Activated naive CD4-positive, alpha-beta T cell treated with anti-CD3 and anti-CD28 coated beads, Interleukin-2, amount 10 ng/mL, durations not matched to agents 7 days and 5 days (primary cell): ENCODE results near the gene ELN.
A peak's percentile ranks its signal among the peaks of the same experiment; 100 is the strongest.
"Not testable (repeated sequence)": the region's sequence is repeated elsewhere in the genome, so short reads cannot be mapped to it uniquely, and the experiment has no call there.

Source experiments
- CTCF ChIA-PET: fragments of 350-600 bp; sonication (Branson Sonifier 250); formaldehyde crosslinking; loops from one replicate; lab custom pipeline; 2021; ENCODE audit warnings: antibody characterized with exemption; lab: Charles Lee
- DNase-seq: peaks from one replicate; pipeline ENCODE4 v3.0.0-alpha.2; 2020
- H3K27ac Mint-ChIP-seq: one replicate; pipeline ENCODE4 v1.8.0; 2021; ENCODE audit warnings: mild to moderate bottlenecking, moderate library complexity, mixed read lengths
- H3K27me3 Mint-ChIP-seq: one replicate; pipeline ENCODE4 v1.8.0; 2021; ENCODE audit warnings: mild to moderate bottlenecking, mixed read lengths
- H3K36me3 Mint-ChIP-seq: one replicate; pipeline ENCODE4 v1.8.0; 2021; ENCODE audit warnings: mixed read lengths
- H3K4me1 Mint-ChIP-seq: one replicate; pipeline ENCODE4 v1.8.0; 2021; ENCODE audit warnings: mixed read lengths
- H3K4me3 Mint-ChIP-seq: one replicate; pipeline ENCODE4 v1.8.0; 2021; ENCODE audit warnings: mild to moderate bottlenecking, moderate library complexity, mixed read lengths
- H3K9me3 Mint-ChIP-seq: one replicate; pipeline ENCODE4 v1.8.0; 2021; ENCODE audit warnings: mixed read lengths

Gene ELN

DNA sequence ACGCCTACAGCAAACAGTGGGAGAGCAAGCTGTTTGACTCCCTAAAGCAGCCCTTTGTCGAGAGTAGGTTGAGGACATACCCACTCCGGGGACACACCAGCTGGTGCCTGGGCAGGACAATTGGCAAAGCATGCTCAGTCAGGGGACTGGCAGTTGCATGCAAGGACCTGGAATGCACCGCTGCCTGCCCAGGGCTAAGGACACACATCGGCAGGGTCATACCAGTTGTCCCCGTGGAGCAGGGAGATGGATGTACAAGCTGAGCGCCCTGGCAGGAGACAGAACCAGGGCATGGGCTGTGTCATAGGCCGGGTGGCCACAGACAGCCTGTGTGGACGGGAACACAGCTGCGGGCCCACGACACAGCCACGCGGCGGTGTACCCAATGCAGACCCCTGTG lies 18.3 kb upstream of the ELN start:
- H3K27ac Mint-ChIP-seq, result no peak overlapping the region
- DNase-seq, result no peak
- CTCF ChIA-PET, result no interaction called here
- H3K27me3 Mint-ChIP-seq, result peaks cover 23% of the 10 kb centered on the region
- H3K36me3 Mint-ChIP-seq, result no peaks in the 10 kb centered on the region
- no peak overlapping the region for H3K4me3 Mint-ChIP-seq
- H3K9me3 Mint-ChIP-seq, result no peaks in the 10 kb centered on the region
- no peaks in the 10 kb centered on the region for H3K4me1 Mint-ChIP-seq

- no peak for DNase-seq
- CTCF ChIA-PET, result interaction anchor here (1.9 kb wide), 1 partner anchor 16 kb away, joined by 9 read pairs; no protein-coding TSS in a partner anchor
- Mint-ChIP-seq H3K27me3 (peaks cover 23% of the 10 kb centered on the region), H3K4me3 (no peak overlapping the region), H3K36me3 (no peaks in the 10 kb centered on the region), H3K9me3 (no peaks in the 10 kb centered on the region), H3K4me1 (no peaks in the 10 kb centered on the region), H3K27ac (no peak overlapping the region)
Observed at GRCh38 chr7:74010407-74010806, 17.6 kb upstream of the ELN start.

DNA sequence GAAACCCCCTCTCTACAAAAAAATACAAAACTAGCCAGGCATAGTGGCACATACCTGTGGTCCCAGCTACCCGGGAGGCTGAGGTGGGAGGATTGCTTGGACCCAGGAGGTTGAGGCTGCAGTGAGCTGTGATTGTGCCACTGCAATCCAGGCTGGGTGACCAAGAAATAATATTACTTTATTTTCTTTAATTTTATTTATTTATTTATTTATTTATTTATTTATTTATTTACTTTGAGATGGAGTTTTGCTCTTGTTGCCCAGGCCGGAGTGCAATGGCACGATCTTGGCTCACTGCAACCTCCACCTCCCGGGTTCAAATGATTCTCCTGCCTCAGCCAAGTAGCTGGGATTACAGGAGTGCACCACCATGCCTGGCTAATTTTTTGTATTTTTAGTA lies 16.6 kb upstream of the ELN start:
- CTCF ChIA-PET, result interaction anchor here (1.9 kb wide), 1 partner anchor 15 kb away, joined by 9 read pairs; no protein-coding TSS in a partner anchor

DNA sequence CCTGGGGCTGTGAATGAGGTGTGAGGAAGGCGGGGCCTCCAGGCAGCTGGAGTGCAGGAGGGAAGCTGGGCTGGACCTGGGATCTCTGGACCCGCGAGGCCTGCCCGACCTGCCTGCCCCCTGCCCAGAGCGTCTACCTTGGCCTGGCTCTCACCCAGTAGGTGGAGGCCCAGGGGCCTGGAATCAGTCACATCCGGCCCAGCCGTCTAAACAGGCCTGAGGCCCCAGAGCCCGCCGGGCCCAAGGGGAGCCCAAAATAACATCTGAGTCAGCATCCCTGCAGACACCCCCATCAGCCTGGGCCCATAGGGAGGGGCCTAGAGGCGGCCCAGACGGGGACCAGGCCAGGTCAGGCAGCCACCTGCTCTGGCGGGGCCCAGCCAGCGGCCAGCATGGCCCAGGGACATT lies 15.1 kb upstream of the ELN start:
- Mint-ChIP-seq H3K4me3 (no peak overlapping the region), H3K4me1 (no peaks in the 10 kb centered on the region), H3K9me3 (no peaks in the 10 kb centered on the region), H3K27ac (no peak overlapping the region), H3K36me3 (no peaks in the 10 kb centered on the region), H3K27me3 (peaks cover 9% of the 10 kb centered on the region)
- CTCF ChIA-PET, result no interaction called here
- DNase-seq, result no peak

More for the DNA sequence above, 16.6 kb upstream of the ELN start:
- not testable (repeated sequence) for H3K36me3 Mint-ChIP-seq, H3K4me1 Mint-ChIP-seq, H3K4me3 Mint-ChIP-seq, DNase-seq, H3K9me3 Mint-ChIP-seq, H3K27ac Mint-ChIP-seq
- H3K27me3 Mint-ChIP-seq, result peaks cover 20% of the 10 kb centered on the region

GRCh38 chr7:74013539-74014272 lies 14.3 kb upstream of the ELN start:
- Mint-ChIP-seq H3K4me3 (no peak overlapping the region), H3K4me1 (no peaks in the 10 kb centered on the region), H3K9me3 (no peaks in the 10 kb centered on the region), H3K36me3 (no peaks in the 10 kb centered on the region), H3K27ac (no peak overlapping the region), H3K27me3 (peaks cover 8% of the 10 kb centered on the region)
- no peak for DNase-seq
- CTCF ChIA-PET, result interaction anchor here (2.8 kb wide), 1 partner anchor 13 kb away, joined by 11 read pairs; no protein-coding TSS in a partner anchor

DNA sequence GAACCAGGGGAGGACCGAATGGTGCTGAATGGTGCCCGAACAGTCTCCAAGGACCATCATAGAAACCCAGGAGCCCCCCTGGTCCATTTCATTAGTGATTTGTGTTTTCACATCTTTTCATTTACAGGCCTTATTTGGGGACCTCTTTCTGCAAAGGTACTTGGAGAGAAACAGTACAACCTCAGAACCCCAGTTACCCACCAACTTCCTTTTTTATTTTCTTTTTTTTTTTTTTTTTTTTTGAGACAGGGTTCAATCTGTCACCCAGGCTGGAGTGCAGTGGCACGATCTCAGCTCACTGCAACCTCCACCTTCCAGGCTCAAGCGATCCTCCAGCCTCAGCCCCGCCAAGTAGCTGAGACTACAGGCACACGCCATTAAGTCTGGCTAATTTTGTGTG lies 13.0 kb upstream of the ELN start:
- CTCF ChIA-PET, result interaction anchor here (2.8 kb wide), 1 partner anchor 11 kb away, joined by 11 read pairs; no protein-coding TSS in a partner anchor
- Mint-ChIP-seq H3K4me3 (no peak overlapping the region), H3K9me3 (no peaks in the 10 kb centered on the region)

DNA sequence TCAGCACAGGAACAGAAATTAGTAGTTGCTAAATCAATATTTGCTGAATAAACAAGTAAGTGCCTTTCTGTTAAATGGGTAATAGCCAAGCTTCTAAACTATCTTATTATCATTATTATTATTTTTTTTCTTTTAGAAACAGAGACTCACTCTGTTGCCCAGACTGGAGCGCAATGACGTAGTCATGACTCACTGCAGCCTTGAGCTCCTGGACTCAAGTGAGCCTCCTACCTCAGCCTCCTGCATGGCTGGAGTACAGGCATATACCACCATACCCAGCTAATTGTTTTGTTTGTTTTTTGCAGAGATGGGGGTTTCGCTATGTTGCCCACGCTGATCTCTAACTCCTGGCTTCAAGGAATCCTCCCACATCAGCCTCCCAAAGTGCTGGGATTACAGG lies 12.3 kb upstream of the ELN start:
- no peak overlapping the region for H3K27ac Mint-ChIP-seq
- no peaks in the 10 kb centered on the region for H3K36me3 Mint-ChIP-seq
- H3K4me1 Mint-ChIP-seq, result no peaks in the 10 kb centered on the region
- peaks cover 8% of the 10 kb centered on the region for H3K27me3 Mint-ChIP-seq
- no peak overlapping the region for H3K4me3 Mint-ChIP-seq
- no peaks in the 10 kb centered on the region for H3K9me3 Mint-ChIP-seq
- CTCF ChIA-PET, result interaction anchor here (2.8 kb wide), 1 partner anchor 11 kb away, joined by 11 read pairs; no protein-coding TSS in a partner anchor
- DNase-seq, result no peak

More for the DNA sequence above, 13.0 kb upstream of the ELN start:
- Mint-ChIP-seq H3K27ac (no peak overlapping the region), H3K36me3 (no peaks in the 10 kb centered on the region), H3K27me3 (peaks cover 8% of the 10 kb centered on the region), H3K4me1 (no peaks in the 10 kb centered on the region)
- no peak for DNase-seq

DNA sequence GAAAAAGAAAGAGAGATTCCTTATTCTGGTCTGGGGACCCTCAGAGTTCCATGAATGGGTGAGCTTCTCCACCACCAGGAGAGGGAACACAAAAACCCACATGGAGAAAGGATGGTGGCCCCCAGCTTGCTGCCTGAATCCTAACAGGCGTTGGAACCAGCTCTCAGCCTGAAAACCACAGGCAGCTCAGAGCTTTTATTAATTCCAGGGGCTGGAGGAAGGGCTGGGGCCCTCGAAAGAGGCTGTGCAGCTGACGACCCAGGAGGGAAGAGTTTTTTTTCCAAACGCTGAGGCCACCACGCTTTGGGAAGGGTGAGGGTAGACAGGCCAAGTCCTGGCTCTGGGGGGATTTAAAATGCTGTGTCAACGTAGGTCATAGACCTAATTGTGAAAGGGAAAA lies 10.8 kb upstream of the ELN start:
- Mint-ChIP-seq H3K36me3 (no peaks in the 10 kb centered on the region), H3K4me3 (no peak overlapping the region), H3K27ac (no peak overlapping the region), H3K9me3 (no peaks in the 10 kb centered on the region), H3K27me3 (peaks cover 8% of the 10 kb centered on the region), H3K4me1 (no peaks in the 10 kb centered on the region)
- CTCF ChIA-PET, result interaction anchor here (1.4 kb wide), 1 partner anchor 10 kb away, joined by 5 read pairs; no protein-coding TSS in a partner anchor
- DNase-seq, result no peak

DNA sequence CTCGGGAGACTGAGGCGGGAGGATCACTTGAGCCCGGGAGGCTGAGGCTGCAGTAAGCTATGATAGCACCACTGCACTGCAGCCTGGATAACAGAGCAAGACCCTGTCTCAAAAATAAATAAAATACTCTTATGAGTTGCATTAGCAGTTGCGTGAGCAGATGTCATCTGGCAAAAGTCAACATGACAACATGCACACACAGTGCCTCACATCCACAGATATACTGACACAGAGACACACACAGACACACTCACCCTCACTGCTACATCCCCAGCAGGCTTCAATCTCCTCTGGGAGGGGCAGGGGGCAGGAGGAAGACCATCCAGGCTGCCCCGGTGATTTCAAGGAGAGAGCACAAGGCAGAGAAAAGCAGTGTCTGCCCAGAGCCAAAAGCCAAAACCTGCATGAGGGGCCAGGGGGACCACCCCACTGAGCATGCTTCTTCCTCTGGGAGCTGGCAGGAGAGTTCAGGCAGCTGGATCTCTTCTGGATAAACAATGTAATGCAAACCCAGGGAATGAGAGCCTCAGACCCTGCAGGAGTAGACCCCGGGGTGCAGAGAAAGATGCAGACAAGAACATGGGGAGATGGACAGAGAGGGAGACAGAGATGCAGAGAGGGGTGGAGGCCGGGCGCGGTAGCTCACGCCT lies 9.6 kb upstream of the ELN start:
- no peaks in the 10 kb centered on the region for H3K36me3 Mint-ChIP-seq
- DNase-seq, result no peak
- H3K4me3 Mint-ChIP-seq, result no peak overlapping the region
- no peaks in the 10 kb centered on the region for H3K4me1 Mint-ChIP-seq
- H3K27me3 Mint-ChIP-seq, result peaks cover 8% of the 10 kb centered on the region
- no peaks in the 10 kb centered on the region for H3K9me3 Mint-ChIP-seq
- CTCF ChIA-PET, result interaction anchor here (1.4 kb wide), 1 partner anchor 8 kb away, joined by 5 read pairs; no protein-coding TSS in a partner anchor
- no peak overlapping the region for H3K27ac Mint-ChIP-seq

- Mint-ChIP-seq H3K4me1 (no peaks in the 10 kb centered on the region), H3K9me3 (no peaks in the 10 kb centered on the region), H3K36me3 (no peaks in the 10 kb centered on the region), H3K27me3 (peaks cover 15% of the 10 kb centered on the region), H3K4me3 (no peak overlapping the region), H3K27ac (no peak overlapping the region)
- DNase-seq, result no peak
- CTCF ChIA-PET, result no interaction called here
Observed at GRCh38 chr7:74019149-74019548, 8.8 kb upstream of the ELN start.

DNA sequence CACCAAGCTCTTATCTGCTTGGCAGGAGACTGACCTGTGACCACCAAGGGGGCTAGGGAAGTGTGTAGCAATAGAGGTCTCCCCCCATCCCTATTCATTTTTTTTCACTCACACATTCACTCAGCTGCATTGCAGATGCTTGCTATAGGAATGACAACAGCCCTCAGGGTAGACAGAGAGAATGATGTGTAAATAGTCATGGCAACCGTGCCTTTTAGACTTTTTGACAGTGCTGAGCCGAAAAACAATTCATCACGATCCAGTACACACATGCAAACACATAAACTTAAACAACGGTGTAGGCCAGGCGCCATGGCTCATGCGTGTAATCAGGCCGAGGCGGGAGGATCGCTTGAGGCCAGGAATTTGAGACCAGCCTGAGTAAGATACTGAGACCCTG lies 7.6 kb upstream of the ELN start:
- no peak for DNase-seq
- no peak overlapping the region for H3K4me3 Mint-ChIP-seq
- no peak overlapping the region for H3K27ac Mint-ChIP-seq
- no peaks in the 10 kb centered on the region for H3K4me1 Mint-ChIP-seq
- H3K36me3 Mint-ChIP-seq, result no peaks in the 10 kb centered on the region
- CTCF ChIA-PET, result no interaction called here
- peaks cover 27% of the 10 kb centered on the region for H3K27me3 Mint-ChIP-seq
- H3K9me3 Mint-ChIP-seq, result no peaks in the 10 kb centered on the region

GRCh38 chr7:74021546-74022320 lies 6.2 kb upstream of the ELN start:
- Mint-ChIP-seq H3K4me3 (no peak overlapping the region), H3K27ac (peak overlapping the region; percentile 52), H3K4me1 (no peaks in the 10 kb centered on the region), H3K36me3 (no peaks in the 10 kb centered on the region), H3K9me3 (no peaks in the 10 kb centered on the region), H3K27me3 (peaks cover 37% of the 10 kb centered on the region)
- CTCF ChIA-PET, result interaction anchor here (1.4 kb wide), 1 partner anchor 380 kb away, joined by 4 read pairs; no protein-coding TSS in a partner anchor
- no peak for DNase-seq

GRCh38 chr7:74022507-74022906 lies 5.5 kb upstream of the ELN start:
- no peak for DNase-seq
- no peaks in the 10 kb centered on the region for H3K4me1 Mint-ChIP-seq
- H3K36me3 Mint-ChIP-seq, result no peaks in the 10 kb centered on the region
- peaks cover 44% of the 10 kb centered on the region for H3K27me3 Mint-ChIP-seq
- no peak overlapping the region for H3K27ac Mint-ChIP-seq
- CTCF ChIA-PET, result no interaction called here
- no peak overlapping the region for H3K4me3 Mint-ChIP-seq
- H3K9me3 Mint-ChIP-seq, result no peaks in the 10 kb centered on the region

DNA sequence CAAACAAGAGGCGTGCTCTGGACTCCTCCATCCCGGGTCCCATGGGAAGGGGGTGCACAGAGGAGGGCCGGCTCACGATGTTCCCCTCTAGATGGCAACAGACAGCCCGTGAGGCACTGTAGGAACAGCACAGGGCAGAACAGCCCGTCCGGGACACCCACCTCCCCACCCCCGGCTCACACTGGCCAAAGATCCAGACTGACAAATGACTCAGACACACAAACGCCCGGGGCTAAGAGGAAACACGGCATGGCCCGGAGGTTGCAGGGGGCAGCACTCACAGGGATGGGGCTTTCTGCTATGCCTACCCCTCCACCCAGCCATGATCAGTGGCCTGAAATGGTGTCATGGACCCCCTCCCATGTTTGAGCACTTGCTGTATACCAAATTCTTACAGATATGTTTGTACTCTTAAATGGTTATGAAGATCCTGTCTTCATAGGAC lies 4.9 kb upstream of the ELN start:
- H3K27me3 Mint-ChIP-seq, result peaks cover 51% of the 10 kb centered on the region
- H3K4me3 Mint-ChIP-seq, result no peak overlapping the region
- H3K36me3 Mint-ChIP-seq, result no peaks in the 10 kb centered on the region
- no peaks in the 10 kb centered on the region for H3K4me1 Mint-ChIP-seq
- H3K27ac Mint-ChIP-seq, result no peak overlapping the region
- CTCF ChIA-PET, result no interaction called here
- DNase-seq, result no peak
- H3K9me3 Mint-ChIP-seq, result no peaks in the 10 kb centered on the region
